ENCODE measurements around the gene FBXO22.
"Not testable (repeated sequence)": the region's sequence is repeated elsewhere in the genome, so short reads cannot be mapped to it uniquely, and the experiment has no call there.

FBXO22 gene

DNA sequence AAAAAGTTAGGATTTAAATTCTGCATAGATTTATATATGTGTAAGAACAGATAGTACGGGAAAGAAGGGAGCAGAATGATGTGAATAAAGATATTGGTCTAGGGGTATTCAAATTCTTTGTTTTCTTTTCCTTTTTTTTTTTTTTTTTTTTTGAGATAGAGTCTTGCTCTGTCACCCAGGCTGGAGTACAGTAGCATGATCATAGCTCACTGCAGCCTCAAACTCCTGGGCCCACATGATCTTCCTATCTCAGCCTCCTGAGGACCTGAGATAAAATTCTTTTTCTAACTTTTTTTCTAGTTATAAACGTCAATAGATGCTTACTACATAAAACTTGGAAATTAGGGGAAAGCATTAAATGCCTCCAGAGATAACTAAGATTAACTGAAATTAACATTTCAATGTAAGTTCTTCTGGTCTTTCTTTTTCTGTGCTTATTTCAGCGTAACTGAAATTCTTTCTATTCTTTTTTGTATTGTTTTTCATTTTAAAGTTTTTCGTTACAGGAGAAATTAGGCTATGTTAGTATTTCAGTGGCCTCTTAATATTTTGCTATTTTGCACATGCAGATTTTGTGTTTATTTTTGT lies 31.2 kb upstream of the FBXO22 start:
- Histone ChIP-seq H3K9me3 (ENCODE audit: control insufficient read depth, low read length) (no peaks in the 10 kb centered on the region), H3K4me3 (ENCODE audit: low read length) (no peak overlapping the region), H3K9ac (ENCODE audit: low read length) (no peak overlapping the region), H3K36me3 (ENCODE audit: control insufficient read depth, insufficient read depth, low read length, severe bottlenecking) (peaks cover 42% of the 10 kb centered on the region), H3K4me1 (ENCODE audit: control insufficient read depth, insufficient read depth, low read length) (no peaks in the 10 kb centered on the region), H3K27me3 (replicated peaks; ENCODE audit: control insufficient read depth, insufficient read depth, low read length) (no peaks in the 10 kb centered on the region)
- no peak for DNase-seq (ENCODE audit: low read depth)

DNA sequence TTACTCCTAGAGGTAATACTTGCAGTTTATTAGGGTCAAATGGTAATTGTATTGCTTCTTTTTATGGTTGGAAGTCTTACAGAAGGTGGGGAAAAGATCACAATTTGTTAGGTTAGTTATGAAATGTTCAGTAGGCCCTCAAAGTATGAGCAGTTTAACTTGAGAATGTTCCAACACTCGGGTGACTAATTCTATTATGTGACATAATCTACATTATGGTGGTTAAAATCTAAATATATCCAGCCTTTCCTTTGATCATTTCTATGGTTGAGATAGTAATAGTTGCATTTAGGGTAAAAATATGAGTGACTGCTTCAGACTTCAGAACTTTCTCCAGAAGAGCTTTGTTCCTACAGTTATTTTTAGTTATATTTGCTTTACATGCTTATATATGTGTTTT lies 19.6 kb upstream of the FBXO22 start:
- Histone ChIP-seq H3K4me1 (ENCODE audit: control insufficient read depth, insufficient read depth, low read length) (peaks cover 6% of the 10 kb centered on the region), H3K9ac (ENCODE audit: low read length) (no peak overlapping the region), H3K4me3 (ENCODE audit: low read length) (no peak overlapping the region), H3K36me3 (ENCODE audit: control insufficient read depth, insufficient read depth, low read length, severe bottlenecking) (peaks cover 39% of the 10 kb centered on the region), H3K27me3 (replicated peaks; ENCODE audit: control insufficient read depth, insufficient read depth, low read length) (no peaks in the 10 kb centered on the region), H3K9me3 (ENCODE audit: control insufficient read depth, low read length) (no peaks in the 10 kb centered on the region)
- DNase-seq (ENCODE audit: low read depth): peak; percentile 47

DNA sequence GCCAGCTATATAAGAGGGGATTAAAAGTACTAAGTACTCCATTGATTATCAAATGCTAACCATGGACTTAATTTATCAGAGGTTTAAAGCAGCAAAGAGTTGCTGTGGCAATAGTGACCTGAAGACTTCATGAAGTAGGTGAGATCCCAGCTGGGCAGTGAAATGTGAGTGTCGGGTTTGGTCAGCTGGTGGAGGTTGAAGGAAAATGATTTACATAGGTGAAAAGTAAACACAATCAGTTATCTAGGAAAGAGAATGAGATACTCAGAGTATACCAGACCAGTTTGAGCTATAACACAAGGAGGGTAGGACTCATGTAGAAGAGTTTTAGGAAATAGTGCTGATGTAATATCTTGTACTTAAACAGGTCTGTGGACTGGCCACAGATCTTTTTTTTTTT lies 16.5 kb upstream of the FBXO22 start:
- Histone ChIP-seq H3K9ac (ENCODE audit: low read length) (no peak overlapping the region), H3K36me3 (ENCODE audit: control insufficient read depth, insufficient read depth, low read length, severe bottlenecking) (peaks cover 30% of the 10 kb centered on the region), H3K4me3 (ENCODE audit: low read length) (no peak overlapping the region), H3K27me3 (replicated peaks; ENCODE audit: control insufficient read depth, insufficient read depth, low read length) (no peaks in the 10 kb centered on the region), H3K9me3 (ENCODE audit: control insufficient read depth, low read length) (no peaks in the 10 kb centered on the region), H3K4me1 (ENCODE audit: control insufficient read depth, insufficient read depth, low read length) (peaks cover 9% of the 10 kb centered on the region)
- no peak for DNase-seq (ENCODE audit: low read depth)

DNA sequence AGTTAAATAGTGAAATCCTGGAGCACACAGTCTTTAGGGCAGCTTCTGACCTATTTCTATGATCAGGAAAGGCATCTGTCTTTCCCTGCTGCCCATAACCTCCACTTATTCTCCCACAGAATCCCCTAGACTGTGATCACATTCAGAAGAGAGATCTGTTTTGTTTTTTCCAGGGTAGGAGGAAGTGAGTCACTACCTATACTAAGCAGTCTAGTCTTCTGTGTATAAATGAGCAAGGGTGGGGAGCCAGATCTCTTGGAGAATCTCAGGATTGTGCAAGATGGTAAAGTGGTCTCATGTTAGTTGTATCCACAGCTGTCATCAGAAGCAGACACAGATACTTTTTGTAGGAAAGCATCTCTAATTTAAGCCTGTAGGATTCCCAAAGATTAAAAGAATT lies 11.8 kb upstream of the FBXO22 start:
- Histone ChIP-seq H3K36me3 (ENCODE audit: control insufficient read depth, insufficient read depth, low read length, severe bottlenecking) (peaks cover 36% of the 10 kb centered on the region), H3K4me3 (ENCODE audit: low read length) (no peak overlapping the region), H3K27me3 (replicated peaks; ENCODE audit: control insufficient read depth, insufficient read depth, low read length) (no peaks in the 10 kb centered on the region), H3K9me3 (ENCODE audit: control insufficient read depth, low read length) (no peaks in the 10 kb centered on the region), H3K9ac (ENCODE audit: low read length) (peak overlapping the region; percentile 18), H3K4me1 (ENCODE audit: control insufficient read depth, insufficient read depth, low read length) (peaks cover 10% of the 10 kb centered on the region)
- DNase-seq (ENCODE audit: low read depth): peak; percentile 83

DNA sequence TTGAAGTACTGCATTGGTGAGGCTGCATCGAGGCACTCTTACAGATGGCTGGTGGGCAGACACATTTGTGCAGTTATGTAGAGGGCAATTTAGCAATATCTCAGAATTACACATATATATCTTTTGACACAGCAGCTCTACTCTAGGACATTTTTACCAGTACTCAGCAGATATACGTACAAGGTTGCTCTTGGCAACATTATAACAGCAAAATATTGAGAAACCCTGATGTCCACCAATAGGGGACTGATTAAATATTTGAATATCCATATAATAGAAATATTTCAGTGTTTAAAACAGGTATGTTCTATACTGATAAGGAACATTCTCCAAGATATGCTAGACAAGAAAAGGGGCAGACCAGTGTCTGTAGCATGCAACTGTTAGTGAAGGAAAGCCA lies 7.9 kb upstream of the FBXO22 start:
- Histone ChIP-seq H3K9ac (ENCODE audit: low read length) (no peak overlapping the region), H3K36me3 (ENCODE audit: control insufficient read depth, insufficient read depth, low read length, severe bottlenecking) (peaks cover 36% of the 10 kb centered on the region), H3K4me3 (ENCODE audit: low read length) (no peak overlapping the region), H3K9me3 (ENCODE audit: control insufficient read depth, low read length) (no peaks in the 10 kb centered on the region), H3K27me3 (replicated peaks; ENCODE audit: control insufficient read depth, insufficient read depth, low read length) (no peaks in the 10 kb centered on the region), H3K4me1 (ENCODE audit: control insufficient read depth, insufficient read depth, low read length) (peaks cover 10% of the 10 kb centered on the region)
- no peak for DNase-seq (ENCODE audit: low read depth)

DNA sequence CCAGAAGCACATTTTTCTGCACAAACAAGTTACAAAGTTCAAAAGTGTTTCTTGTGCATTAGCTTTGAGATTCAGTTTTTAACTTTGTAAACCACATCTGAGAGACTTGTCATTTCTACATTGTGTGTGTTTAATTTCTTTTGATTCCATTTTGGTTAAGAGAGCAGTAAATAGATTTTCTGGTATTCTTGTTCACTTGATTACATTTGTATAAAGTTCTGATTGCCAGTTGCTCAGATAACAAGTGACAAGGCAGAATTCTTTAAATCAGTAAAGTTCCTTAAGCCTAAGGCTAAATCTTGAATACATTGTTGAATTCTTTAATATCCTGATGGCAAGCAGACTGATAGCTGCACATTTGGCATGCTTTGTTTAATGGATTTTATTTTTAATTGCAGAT lies 3.1 kb upstream of the FBXO22 start:
- H3K4me3 ChIP-seq (ENCODE audit: low read length): no peak overlapping the region
- no peaks in the 10 kb centered on the region for H3K27me3 ChIP-seq (replicated peaks; ENCODE audit: control insufficient read depth, insufficient read depth, low read length)
- peaks cover 17% of the 10 kb centered on the region for H3K4me1 ChIP-seq (ENCODE audit: control insufficient read depth, insufficient read depth, low read length)
- H3K9ac ChIP-seq (ENCODE audit: low read length): no peak overlapping the region
- peaks cover 30% of the 10 kb centered on the region for H3K36me3 ChIP-seq (ENCODE audit: control insufficient read depth, insufficient read depth, low read length, severe bottlenecking)
- no peak for DNase-seq (ENCODE audit: low read depth)
- H3K9me3 ChIP-seq (ENCODE audit: control insufficient read depth, low read length): no peaks in the 10 kb centered on the region

DNA sequence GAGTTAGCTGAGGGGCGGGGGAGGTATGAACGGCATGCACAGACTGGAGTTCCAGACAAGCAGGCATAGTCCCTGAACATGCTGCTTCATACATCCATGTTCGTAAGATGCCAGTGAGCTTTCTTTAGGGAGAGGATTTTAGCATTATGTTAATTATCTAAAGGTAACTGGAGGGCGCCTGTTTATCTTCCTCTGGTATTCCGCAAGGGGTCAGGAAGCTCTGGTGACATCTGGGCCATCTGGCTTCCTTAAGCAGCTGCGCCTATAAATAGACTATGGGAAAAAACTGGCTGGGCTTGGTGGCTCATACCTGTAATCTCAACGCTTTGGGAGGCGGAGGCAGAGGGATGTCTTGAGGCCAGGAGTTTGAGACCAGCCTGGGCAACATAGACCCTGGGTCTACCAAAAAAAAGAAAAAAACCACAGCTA lies 1.5 kb upstream of the FBXO22 start:
- Histone ChIP-seq H3K9me3 (ENCODE audit: control insufficient read depth, low read length) (no peaks in the 10 kb centered on the region), H3K27me3 (replicated peaks; ENCODE audit: control insufficient read depth, insufficient read depth, low read length) (no peaks in the 10 kb centered on the region), H3K4me1 (ENCODE audit: control insufficient read depth, insufficient read depth, low read length) (peaks cover 19% of the 10 kb centered on the region), H3K9ac (ENCODE audit: low read length) (no peak overlapping the region), H3K36me3 (ENCODE audit: control insufficient read depth, insufficient read depth, low read length, severe bottlenecking) (peaks cover 30% of the 10 kb centered on the region), H3K4me3 (ENCODE audit: low read length) (no peak overlapping the region)
- no peak for DNase-seq (ENCODE audit: low read depth)

DNA sequence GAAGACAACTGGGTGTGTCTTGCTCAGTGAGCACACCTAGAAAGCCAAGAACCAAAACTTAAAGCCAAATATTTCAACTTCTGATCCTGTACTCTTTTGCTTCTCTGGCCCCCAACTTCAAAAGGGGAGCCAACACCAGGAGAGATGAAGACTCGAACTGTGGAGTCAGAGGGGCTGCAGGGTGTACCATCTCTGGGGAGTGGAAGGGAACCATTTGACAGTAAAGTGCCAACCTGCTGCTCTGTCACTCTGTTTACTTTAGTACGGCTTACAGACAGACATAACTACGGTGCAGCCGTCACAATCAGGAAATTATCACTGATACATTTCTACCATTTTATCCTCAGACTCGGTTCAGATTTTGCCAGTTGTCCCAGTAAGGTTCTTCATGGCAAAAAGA lies 1.6 kb downstream of the FBXO22 start:
- peaks cover 19% of the 10 kb centered on the region for H3K4me1 ChIP-seq (ENCODE audit: control insufficient read depth, insufficient read depth, low read length)
- DNase-seq (ENCODE audit: low read depth): no peak
- no peaks in the 10 kb centered on the region for H3K27me3 ChIP-seq (replicated peaks; ENCODE audit: control insufficient read depth, insufficient read depth, low read length)
- H3K9me3 ChIP-seq (ENCODE audit: control insufficient read depth, low read length): no peaks in the 10 kb centered on the region
- peak overlapping the region; percentile 99 for H3K4me3 ChIP-seq (ENCODE audit: low read length)
- peaks cover 17% of the 10 kb centered on the region for H3K36me3 ChIP-seq (ENCODE audit: control insufficient read depth, insufficient read depth, low read length, severe bottlenecking)
- no peak overlapping the region for H3K9ac ChIP-seq (ENCODE audit: low read length)

DNA sequence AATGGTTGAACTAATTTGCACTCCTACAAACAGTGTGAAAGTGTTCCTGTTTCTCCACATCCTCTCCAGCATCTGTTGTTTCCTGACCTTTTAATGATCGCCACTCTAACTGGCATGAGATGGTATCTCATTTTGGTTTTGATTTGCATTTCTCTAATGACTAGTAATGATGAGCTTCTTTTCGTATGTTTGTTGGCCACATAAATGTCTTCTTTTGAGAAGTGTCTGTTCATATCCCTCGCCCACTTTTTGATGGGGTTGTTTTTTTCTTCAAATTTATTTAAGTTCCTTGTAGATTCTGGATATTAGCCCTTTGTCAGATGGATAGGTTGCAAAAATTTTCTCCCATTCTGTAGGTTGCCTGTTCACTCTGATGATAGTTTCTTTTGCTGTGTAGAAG lies 6.7 kb downstream of the FBXO22 start:
- not testable (repeated sequence) for DNase-seq (ENCODE audit: low read depth); H3K4me1 ChIP-seq (ENCODE audit: control insufficient read depth, insufficient read depth, low read length); H3K4me3 ChIP-seq (ENCODE audit: low read length); H3K27me3 ChIP-seq (replicated peaks; ENCODE audit: control insufficient read depth, insufficient read depth, low read length); H3K9ac ChIP-seq (ENCODE audit: low read length); H3K9me3 ChIP-seq (ENCODE audit: control insufficient read depth, low read length)
- peaks cover 37% of the 10 kb centered on the region for H3K36me3 ChIP-seq (ENCODE audit: control insufficient read depth, insufficient read depth, low read length, severe bottlenecking)

DNA sequence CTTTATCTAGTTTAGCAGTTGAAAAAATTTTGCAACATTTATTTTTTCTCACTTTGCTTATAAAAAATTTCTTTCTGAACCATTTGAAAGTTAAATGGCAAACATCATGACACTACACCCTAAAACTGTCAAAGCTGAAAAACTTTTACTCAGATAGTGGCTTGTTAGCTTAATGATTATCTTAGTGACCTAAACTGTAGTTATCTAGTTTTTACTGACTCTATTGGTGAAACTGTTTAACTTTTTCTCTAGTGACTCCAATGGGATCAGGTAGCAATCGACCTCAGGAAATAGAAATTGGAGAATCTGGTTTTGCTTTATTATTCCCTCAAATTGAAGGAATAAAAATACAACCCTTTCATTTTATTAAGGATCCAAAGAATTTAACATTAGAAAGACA lies 13.3 kb downstream of the FBXO22 start:
- no peak overlapping the region for H3K9ac ChIP-seq (ENCODE audit: low read length)
- DNase-seq (ENCODE audit: low read depth): no peak
- H3K4me3 ChIP-seq (ENCODE audit: low read length): no peak overlapping the region
- peaks cover 54% of the 10 kb centered on the region for H3K36me3 ChIP-seq (ENCODE audit: control insufficient read depth, insufficient read depth, low read length, severe bottlenecking)
- no peaks in the 10 kb centered on the region for H3K9me3 ChIP-seq (ENCODE audit: control insufficient read depth, low read length)
- H3K27me3 ChIP-seq (replicated peaks; ENCODE audit: control insufficient read depth, insufficient read depth, low read length): no peaks in the 10 kb centered on the region
- peaks cover 5% of the 10 kb centered on the region for H3K4me1 ChIP-seq (ENCODE audit: control insufficient read depth, insufficient read depth, low read length)

DNA sequence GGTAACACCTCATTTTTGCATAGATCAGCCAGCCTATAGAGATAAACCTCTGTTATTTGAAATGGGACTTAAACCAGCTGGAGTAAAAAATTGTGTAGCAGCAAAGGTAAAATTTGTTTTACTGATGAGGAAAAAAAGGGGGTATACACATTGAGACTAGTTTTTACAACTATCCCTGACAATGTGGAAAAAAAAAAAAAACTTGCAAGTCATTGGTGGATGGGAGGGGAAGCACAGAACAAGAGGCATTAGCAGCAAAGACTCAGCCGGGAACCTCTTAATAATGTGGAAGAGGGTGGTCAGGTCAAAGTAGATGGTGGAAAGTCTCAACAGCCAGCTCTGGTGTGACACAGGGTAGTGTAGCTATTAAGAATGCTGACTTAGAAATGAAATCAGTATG lies 14.5 kb downstream of the FBXO22 start:
- Histone ChIP-seq H3K27me3 (replicated peaks; ENCODE audit: control insufficient read depth, insufficient read depth, low read length) (no peaks in the 10 kb centered on the region), H3K4me1 (ENCODE audit: control insufficient read depth, insufficient read depth, low read length) (peaks cover 16% of the 10 kb centered on the region), H3K36me3 (ENCODE audit: control insufficient read depth, insufficient read depth, low read length, severe bottlenecking) (peaks cover 50% of the 10 kb centered on the region), H3K4me3 (ENCODE audit: low read length) (no peak overlapping the region), H3K9ac (ENCODE audit: low read length) (no peak overlapping the region), H3K9me3 (ENCODE audit: control insufficient read depth, low read length) (no peaks in the 10 kb centered on the region)
- no peak for DNase-seq (ENCODE audit: low read depth)

DNA sequence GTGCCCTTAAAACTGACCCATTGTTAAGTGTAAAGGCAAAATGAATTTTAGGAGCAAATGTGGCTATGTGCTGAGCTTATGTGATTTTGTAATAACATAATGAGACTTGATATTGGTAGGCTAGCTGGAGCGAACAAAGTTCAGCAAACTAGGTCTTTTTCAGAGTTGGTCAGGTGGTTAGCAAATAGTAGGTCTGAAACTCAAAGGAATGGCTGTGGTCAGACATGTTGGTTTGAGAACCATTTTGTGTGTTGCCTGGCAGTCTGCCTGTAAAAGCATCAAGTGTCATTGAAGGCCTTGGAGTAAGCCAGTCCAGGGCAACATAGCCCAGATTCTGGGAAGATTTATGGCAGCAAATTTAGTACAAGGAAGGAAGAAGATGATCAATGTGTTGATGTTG lies 16.4 kb downstream of the FBXO22 start:
- no peak overlapping the region for H3K4me3 ChIP-seq (ENCODE audit: low read length)
- no peak overlapping the region for H3K9ac ChIP-seq (ENCODE audit: low read length)
- no peaks in the 10 kb centered on the region for H3K9me3 ChIP-seq (ENCODE audit: control insufficient read depth, low read length)
- H3K36me3 ChIP-seq (ENCODE audit: control insufficient read depth, insufficient read depth, low read length, severe bottlenecking): peaks cover 30% of the 10 kb centered on the region
- H3K4me1 ChIP-seq (ENCODE audit: control insufficient read depth, insufficient read depth, low read length): peaks cover 18% of the 10 kb centered on the region
- no peaks in the 10 kb centered on the region for H3K27me3 ChIP-seq (replicated peaks; ENCODE audit: control insufficient read depth, insufficient read depth, low read length)
- no peak for DNase-seq (ENCODE audit: low read depth)

Measured in adipocyte (in vitro differentiated cells).